K562 (cell line): ENCODE results near the gene PPP3CA. TPM values are rescaled to one million over a fixed set of nuclear protein-coding genes. Genes with fewer than 3 reads are reported as not detected.

ENCODE experiments used
- ATAC-seq: fragments of 200-7000 bp; cut with Tn5 transposase; 3 replicates; pipeline ENCODE4 v1.9.1; 2020; ENCODE audit warnings: moderate library complexity
- BruUV-seq: library from RNA; stranded (reverse); fragments of 400-500 nt; replicated peaks from 2 replicates; lab custom pipeline; 2021; lab: Mats Ljungman, UMichigan
- CTCF ChIA-PET: fragments of 300-600 bp; formaldehyde crosslinking; extraction: SDS; loops from one replicate; lab custom pipeline; 2021; ENCODE audit warnings: low intra/inter-chr PET ratio; lab: Yijun Ruan, JAX
- POLR2A ChIA-PET: fragments of 300-600, 350-650 bp; sonication (Branson Sonifier 250); formaldehyde crosslinking; extraction: SDS; loops from one replicate; lab custom pipeline; 2021; ENCODE audit warnings: antibody characterized with exemption, inconsistent platforms; lab: Yijun Ruan, JAX
- DNase-seq, 4 experiments: peaks; one replicate each; pipeline versions ENCODE4 v3.0.0 to v3.0.0-alpha.2; 2011 to 2018; ENCODE audit warnings: low spot score in 3 of 4, mixed read lengths in 3 of 4; ENCODE audit errors: extremely low read depth in 1 of 4
- FAIRE-seq: peaks from 2 replicates; lab custom pipeline; 2011; peaks lifted over from hg19 to GRCh38; lab: Jason Lieb, UNC
- H2AFZ ChIP-seq: 2 replicates; pipeline ENCODE4 v1.6.0; 2011; ENCODE audit warnings: low read depth, low read length, control low read depth, inconsistent platforms
- H3K27ac ChIP-seq: fragments of 200-600 bp; 3 replicates; pipeline ENCODE4 v1.8.0; 2011; ENCODE audit warnings: low read depth, mild to moderate bottlenecking, control low read depth, inconsistent platforms, low read length, moderate library complexity, mixed read lengths; ENCODE audit errors: extremely low read depth
- H3K27me3 ChIP-seq, 2 experiments: fragments of 300-600 bp in 1 of 2; 2 replicates in 1 of 2; 3 replicates in 1 of 2; pipeline versions ENCODE4 v1.6.0 to v1.8.0; 2011; ENCODE audit warnings: inconsistent platforms in 2 of 2, low read length in 2 of 2, mild to moderate bottlenecking in 1 of 2, mixed read lengths in 1 of 2, moderate library complexity in 1 of 2; ENCODE audit not compliant: control insufficient read depth in 2 of 2, insufficient read depth in 2 of 2
- H3K36me3 ChIP-seq: fragments of 300-600 bp; 3 replicates; pipeline ENCODE4 v1.8.0; 2011; ENCODE audit warnings: mild to moderate bottlenecking, low read length, inconsistent platforms; ENCODE audit not compliant: control insufficient read depth, insufficient read depth
- H3K4me1 ChIP-seq, 2 experiments: fragments of 200-600 bp in 1 of 2; replicated peaks in 1 of 2; 2 replicates in 1 of 2; 3 replicates in 1 of 2; pipeline versions ENCODE4 v1.5.1 to v1.8.0; 2011; ENCODE audit warnings: inconsistent platforms in 2 of 2, low read length in 2 of 2, mild to moderate bottlenecking in 1 of 2, mixed read lengths in 1 of 2, moderate library complexity in 1 of 2; ENCODE audit not compliant: control insufficient read depth in 2 of 2, insufficient read depth in 2 of 2
- H3K4me2 ChIP-seq: 2 replicates; pipeline ENCODE4 v1.6.1; 2011; ENCODE audit warnings: low read length, control low read depth, inconsistent platforms, mixed read lengths; ENCODE audit not compliant: insufficient read depth
- H3K4me3 ChIP-seq: fragments of 200-600 bp; sonication (generic), shearing (Covaris generic); 2 replicates; pipeline ENCODE4 v1.5.1; 2016; ENCODE audit warnings: control low read depth, inconsistent platforms
- H3K79me2 ChIP-seq: fragments of 200-600 bp; 3 replicates; pipeline ENCODE4 v1.8.0; 2011; ENCODE audit warnings: low read length, inconsistent platforms; ENCODE audit not compliant: control insufficient read depth, insufficient read depth
- H3K9ac ChIP-seq, 2 experiments: 2 replicates each; pipeline versions ENCODE4 v1.6.0 to v1.6.1; 2011; ENCODE audit warnings: low read depth in 2 of 2, low read length in 2 of 2, control low read depth in 1 of 2, inconsistent platforms in 1 of 2, mild to moderate bottlenecking in 1 of 2, mixed read lengths in 1 of 2; ENCODE audit not compliant: insufficient read depth in 1 of 2
- H3K9me1 ChIP-seq: one replicate; pipeline ENCODE4 v1.6.0; 2011; ENCODE audit warnings: inconsistent platforms, mild to moderate bottlenecking, low read length, moderate library complexity; ENCODE audit not compliant: control insufficient read depth, insufficient read depth
- H3K9me3 ChIP-seq: replicated peaks from 2 replicates; pipeline ENCODE4 v1.5.1; 2011; ENCODE audit warnings: low read depth, low read length, inconsistent platforms; ENCODE audit not compliant: control insufficient read depth, insufficient read depth
- H4K20me1 ChIP-seq: replicated peaks from 2 replicates; pipeline ENCODE4 v1.6.1; 2011; ENCODE audit warnings: low read length, inconsistent platforms, mixed read lengths; ENCODE audit not compliant: control insufficient read depth, insufficient read depth
- CBX3 ChIP-seq, 2 experiments: IDR thresholded peaks; 1 replicate in 1 of 2; 2 replicates in 1 of 2; pipeline ENCODE4 v1.6.1; 2012; ENCODE audit warnings: inconsistent platforms in 2 of 2, low read length in 2 of 2, borderline replicate concordance in 1 of 2, control low read depth in 1 of 2
- HMG20B ChIP-seq: fragments of 250-450 bp; sonication (Bioruptor Pico); IDR thresholded peaks from 2 replicates; pipeline ENCODE4 v1.5.0; 2021; ENCODE audit warnings: mild to moderate bottlenecking
- POLR2G ChIP-seq: fragments of 200-400 bp; formaldehyde crosslinking; IDR thresholded peaks from 2 replicates; pipeline ENCODE4 v1.6.1; 2017; ENCODE audit warnings: low read depth, mild to moderate bottlenecking, antibody characterized with exemption, low read length, moderate library complexity
- ZNF212 ChIP-seq: fragments of 450-650 bp; formaldehyde crosslinking; IDR thresholded peaks from 2 replicates; pipeline ENCODE4 v1.4.0; 2020; ENCODE audit warnings: mild to moderate bottlenecking
- WGBS: fragments of 100-300 bp; shearing (Covaris generic); methylation state at CpG from one replicate; pipeline ENCODE4 v1.1.6; 2016; ENCODE audit warnings: low coverage, mixed read lengths; ENCODE audit not compliant: insufficient coverage; ENCODE audit errors: missing lambda C conversion rate; 5-methylcytosine and 5-hydroxymethylcytosine counted together
- in situ Hi-C: fragments of 300-500 bp; cut with MboI; formaldehyde crosslinking; loops from 4 replicates; pipeline ENCODE4 v1.15.0; 2018; ENCODE audit warnings: inconsistent platforms, mixed read lengths
- intact Hi-C: fragments of 100-400 bp; cut with micrococcal nuclease; formaldehyde crosslinking; loops from 2 replicates; pipeline ENCODE4 v1.14.2; 2022
- polyA plus RNA-seq, 8 experiments: library from polyadenylated mRNA; depleted of rRNA in 4 of 8; stranded (reverse) in 5 of 8; unstranded in 3 of 8; fragments of >200 nt; fragmentation: Nextera tagmentation in 2 of 8; fragmentation: Illumina TruSeq in 1 of 8; extraction: Ambion mirVana in 2 of 8; extraction: Trizol in 1 of 8; gene quantifications; 2 replicates each; pipeline versions ENCODE4 v1.2.1 to v1.2.3, GENCODE V29; 2011 to 2014; ENCODE audit warnings: inconsistent platforms in 1 of 8, missing spikeins in 1 of 8
- total RNA-seq, 7 experiments: library from RNA; depleted of rRNA in 6 of 7; stranded (reverse); fragments of >200 nt in 6 of 7; fragmentation: Illumina TruSeq in 2 of 7; extraction: Trizol in 2 of 7; gene quantifications; 2 replicates each; pipeline versions ENCODE4 v1.2.1 to v1.2.3, GENCODE V29; 2011 to 2021; ENCODE audit warnings: low replicate concordance in 1 of 7
- TF ChIP-seq, protein P1 (sequence below): fragments of 250-450 bp; sonication (Bioruptor Pico); IDR thresholded peaks from 2 replicates; pipeline ENCODE4 v1.5.0; 2021; ENCODE audit warnings: mild to moderate bottlenecking, moderate library complexity

PPP3CA gene
- total and polyA plus RNA-seq, 9 of the 15 experiments (the other 6 are each of a cell fraction or from before 2014, with no cell fraction given), result 0.94 to 3.2 (median 1.6) TPM

DNA sequence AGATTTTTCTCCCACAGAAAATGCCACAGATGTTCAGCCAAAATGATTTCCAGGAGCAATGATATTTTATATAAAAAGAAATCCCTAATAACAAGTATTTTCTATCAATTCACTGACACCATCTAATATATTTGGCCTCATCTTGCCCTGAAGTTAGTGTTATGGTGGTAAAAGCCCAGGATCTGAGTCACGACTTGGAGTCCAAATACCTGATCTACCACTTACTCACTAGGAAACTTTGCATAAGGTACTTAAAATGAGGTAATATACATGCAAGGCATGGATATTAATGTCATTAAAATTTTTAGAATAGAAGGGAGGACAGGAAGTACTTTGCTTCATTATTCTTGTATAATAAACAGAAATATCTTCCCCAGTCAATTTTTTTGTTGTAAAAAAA, 16.3 kb downstream of the PPP3CA start:
- H2AFZ ChIP-seq, result no peak overlapping the region
- intact Hi-C loops, result no loop called here
- H3K4me1 ChIP-seq, result no peaks in the 10 kb centered on the region
- ChIA-PET POLR2A (interaction anchor here (1.1 kb wide), 1 partner anchor 14 kb away, joined by 4 read pairs; no protein-coding TSS in a partner anchor), CTCF (no interaction called here)
- TF ChIP-seq, protein P1, sequence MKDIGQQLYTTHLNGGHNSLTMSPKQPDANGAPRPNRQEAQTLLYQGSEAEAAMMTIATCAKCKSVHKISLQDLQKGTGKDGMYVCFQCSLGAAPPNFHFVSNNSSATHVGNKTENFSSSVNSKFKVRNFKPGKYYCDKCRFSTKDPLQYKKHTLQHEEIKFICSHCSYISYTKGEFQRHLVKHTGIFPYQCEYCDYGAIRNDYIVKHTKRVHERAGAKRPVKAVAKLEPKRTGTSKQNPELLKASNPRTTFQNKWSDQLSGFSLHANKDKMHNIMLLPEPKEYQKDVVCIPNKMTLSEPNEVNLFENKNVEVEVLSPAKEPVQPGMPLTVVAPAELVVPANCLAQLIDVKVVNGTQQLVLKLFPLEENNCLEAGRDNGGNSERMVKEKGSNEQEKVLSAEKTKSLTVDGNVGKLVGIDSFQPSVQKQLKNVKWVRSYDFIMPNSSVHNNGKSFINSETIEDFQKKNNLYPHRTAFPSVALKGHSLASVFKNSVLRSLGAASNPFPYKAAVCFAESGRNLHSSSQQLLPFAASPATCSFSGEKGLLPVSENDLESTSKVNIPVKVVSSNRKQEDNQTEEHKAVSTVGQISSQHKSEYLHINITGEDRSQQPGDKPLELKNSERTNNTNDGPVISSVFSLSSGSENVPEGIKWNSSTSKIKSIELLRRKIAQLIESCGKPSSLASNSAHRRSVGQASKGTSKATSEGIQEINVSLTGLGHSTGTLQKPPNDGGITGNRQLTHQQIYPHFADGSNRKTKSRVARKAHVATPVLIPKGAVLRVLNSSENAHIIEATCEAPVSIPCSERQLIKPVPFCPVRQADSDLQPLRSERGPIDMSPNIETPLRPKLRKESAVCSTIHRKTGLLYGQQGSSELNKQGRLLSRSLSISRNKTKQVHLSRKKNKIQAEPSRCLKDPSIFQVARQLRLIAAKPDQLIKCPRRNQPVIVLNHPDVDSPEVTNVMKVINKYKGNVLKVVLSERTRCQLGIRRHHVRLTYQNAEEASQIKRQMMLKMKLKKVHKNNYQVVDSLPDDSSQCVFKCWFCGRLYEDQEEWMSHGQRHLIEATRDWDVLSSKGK (CRISPR knock-in tag), result no peak
- TF ChIP-seq POLR2G (no peak), HMG20B (CRISPR knock-in tag) (no peak), CBX3 (IDR thresholded peaks at IDR 0.05; ENCODE audit: borderline replicate concordance in 1 of 2, low read length in 2 of 2) (no peak), ZNF212 (CRISPR knock-in tag) (no peak)
- H3K9ac ChIP-seq, result no peak overlapping the region
- H4K20me1 ChIP-seq, result no peaks in the 10 kb centered on the region
- no peaks in the 10 kb centered on the region for H3K9me3 ChIP-seq
- WGBS, result 0% methylated on average over 1 of the region's 1 CpG
- H3K9me1 ChIP-seq, result no peaks in the 10 kb centered on the region
- BruUV-seq, result no TSS peak
- in situ Hi-C loops, result no loop called here
- H3K4me2 ChIP-seq, result no peak overlapping the region
- no peak overlapping the region for H3K4me3 ChIP-seq
- no peak for DNase-seq
- H3K36me3 ChIP-seq, result no peaks in the 10 kb centered on the region
- no peak for ATAC-seq
- FAIRE-seq, result no peak
- no peak overlapping the region for H3K27ac ChIP-seq
- no peaks in the 10 kb centered on the region for H3K79me2 ChIP-seq
- H3K27me3 ChIP-seq, result no peaks in the 10 kb centered on the region
